ENCODE data around the gene MN1.

- TF ChIP-seq CTCF (IDR thresholded peaks at IDR 0.05; ENCODE audit: low read depth, low read length) (no peak), MYC (IDR thresholded peaks at IDR 0.05; ENCODE audit: low read depth, low read length) (no peak), POLR2A (IDR thresholded peaks at IDR 0.05; ENCODE audit: extremely low read depth, insufficient read length) (no peak)
These were observed 2.4 kb upstream of the MN1 start for GRCh38 chr22:27803841-27804415.

All from NB4 (cell line).